NCI-H82 (cell line): ENCODE results near the gene VAT1L.
A peak's percentile ranks its signal among the peaks of the same experiment; 100 is the strongest.

Experiments used
- DNase-seq: peaks from one replicate; lab custom pipeline; 2025; lab: John Stamatoyannopoulos, UW

VAT1L gene, protein sequence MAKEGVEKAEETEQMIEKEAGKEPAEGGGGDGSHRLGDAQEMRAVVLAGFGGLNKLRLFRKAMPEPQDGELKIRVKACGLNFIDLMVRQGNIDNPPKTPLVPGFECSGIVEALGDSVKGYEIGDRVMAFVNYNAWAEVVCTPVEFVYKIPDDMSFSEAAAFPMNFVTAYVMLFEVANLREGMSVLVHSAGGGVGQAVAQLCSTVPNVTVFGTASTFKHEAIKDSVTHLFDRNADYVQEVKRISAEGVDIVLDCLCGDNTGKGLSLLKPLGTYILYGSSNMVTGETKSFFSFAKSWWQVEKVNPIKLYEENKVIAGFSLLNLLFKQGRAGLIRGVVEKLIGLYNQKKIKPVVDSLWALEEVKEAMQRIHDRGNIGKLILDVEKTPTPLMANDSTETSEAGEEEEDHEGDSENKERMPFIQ

GRCh38 chr16:77788181-77789084 is at the start of gene VAT1L:
TSS of gene VAT1L (plus strand) at chr16:77788564. CDS start at chr16:77788683, 119 bp downstream.
- DNase-seq, result peak; percentile 79

DNA sequence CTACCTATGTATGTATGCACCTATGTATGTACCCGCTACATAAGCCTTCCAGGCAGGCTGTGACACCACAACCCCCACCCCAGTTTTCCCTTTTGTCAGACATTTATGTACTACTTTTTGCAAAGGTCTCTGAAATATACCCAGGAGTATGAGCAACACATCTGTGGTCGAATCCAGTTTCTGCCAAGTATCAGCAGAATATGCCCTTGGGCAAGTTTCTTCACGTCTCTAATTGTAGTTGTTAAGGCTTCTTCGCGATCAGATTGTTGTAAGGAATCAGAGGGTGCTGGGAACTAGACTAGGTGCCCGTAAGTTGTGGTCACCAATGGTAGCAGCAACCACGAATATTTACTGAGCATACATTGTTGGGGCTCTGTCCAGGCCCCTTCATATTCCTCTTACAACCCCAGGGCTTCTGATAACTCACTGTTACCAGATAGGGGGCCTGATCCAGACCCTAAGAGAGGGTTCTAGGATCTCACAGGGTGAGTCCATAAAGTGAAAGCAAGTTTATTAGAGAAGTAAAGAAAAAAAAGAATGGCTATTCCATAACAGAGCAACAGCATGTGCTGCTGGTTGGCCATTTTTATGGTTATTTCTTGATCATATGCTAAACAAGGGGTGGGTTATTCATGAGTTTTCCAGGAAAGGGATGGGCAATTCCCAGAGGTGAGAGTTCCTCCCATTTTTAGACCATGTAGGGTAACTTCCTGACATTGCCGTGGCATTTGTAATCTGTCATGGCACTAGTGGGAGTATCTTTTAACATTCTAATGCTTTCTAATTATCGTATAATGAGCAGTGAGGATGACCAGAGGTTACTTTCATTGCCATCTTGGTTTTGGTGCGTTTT is 49.4 kb upstream of the VAT1L start:
- DNase-seq, result no peak

DNA sequence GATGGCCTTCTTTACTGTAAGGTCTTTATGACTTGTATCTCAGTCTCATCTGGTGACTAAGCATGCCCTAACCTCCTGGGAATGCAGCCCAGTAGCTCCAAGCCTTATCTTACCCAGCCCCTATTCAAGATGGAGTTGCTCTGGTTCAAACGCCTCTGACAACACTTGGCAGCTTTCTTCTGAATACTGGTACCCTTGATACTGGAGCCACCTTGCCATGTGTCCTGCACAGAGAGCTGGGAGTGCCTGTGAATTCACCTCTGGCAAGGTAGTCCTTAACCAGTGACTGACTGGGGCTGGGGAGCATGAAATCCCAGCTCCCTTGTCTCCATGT is 48.8 kb upstream of the VAT1L start:
- no peak for DNase-seq

DNA sequence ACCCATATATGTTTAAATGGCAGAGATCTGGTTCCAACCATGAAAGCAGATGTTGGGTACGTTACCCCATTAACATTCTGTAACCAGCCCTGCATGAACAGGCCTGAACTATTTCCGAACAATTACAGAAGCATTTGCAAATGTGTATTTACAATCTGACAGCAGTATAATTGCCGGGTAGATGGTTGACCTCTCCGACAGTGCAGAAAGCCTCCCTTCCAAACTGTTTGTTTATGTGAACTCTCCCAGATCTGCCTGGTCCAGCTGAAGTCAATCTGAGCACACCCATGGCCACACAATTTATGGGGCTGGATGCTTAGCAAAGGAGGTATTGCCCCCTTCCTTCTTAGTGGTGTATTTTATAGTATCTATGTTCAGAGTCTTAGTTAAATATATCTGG is 44.2 kb upstream of the VAT1L start:
- no peak for DNase-seq

GRCh38 chr16:77745972-77746371 is 42.4 kb upstream of the VAT1L start:
- no peak for DNase-seq

DNA sequence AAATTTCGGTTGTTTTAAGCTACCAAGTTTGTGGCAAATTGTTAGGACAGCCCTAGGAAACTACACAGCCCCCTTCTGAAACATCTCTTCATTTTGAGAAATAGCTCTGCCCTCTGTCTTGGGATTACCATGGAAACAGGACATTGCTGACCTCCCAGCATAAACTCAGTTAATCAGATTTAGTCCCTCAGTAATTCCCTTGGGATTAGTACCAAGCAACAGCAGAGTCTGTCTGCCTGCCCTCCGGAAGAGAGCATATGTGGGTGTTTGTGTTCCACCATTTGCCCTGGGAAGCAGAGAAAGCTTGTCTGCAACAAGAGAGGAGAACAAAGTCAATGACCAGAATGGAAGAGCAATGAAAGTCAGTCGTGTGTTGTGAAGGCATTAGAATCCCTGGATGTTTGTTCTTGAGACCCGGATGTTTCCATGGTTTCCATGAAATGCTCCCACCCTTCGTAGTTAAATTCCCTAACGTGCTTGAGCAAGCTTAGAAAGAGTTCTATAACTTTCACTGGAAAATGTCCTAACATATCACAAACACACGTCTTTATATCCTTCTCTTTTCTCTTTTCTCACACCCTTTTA is 39.9 kb upstream of the VAT1L start:
- DNase-seq, result peak; percentile 92

- DNase-seq, result peak; percentile 44
Measured at GRCh38 chr16:77749415-77749814, 38.9 kb upstream of the VAT1L start.

DNA sequence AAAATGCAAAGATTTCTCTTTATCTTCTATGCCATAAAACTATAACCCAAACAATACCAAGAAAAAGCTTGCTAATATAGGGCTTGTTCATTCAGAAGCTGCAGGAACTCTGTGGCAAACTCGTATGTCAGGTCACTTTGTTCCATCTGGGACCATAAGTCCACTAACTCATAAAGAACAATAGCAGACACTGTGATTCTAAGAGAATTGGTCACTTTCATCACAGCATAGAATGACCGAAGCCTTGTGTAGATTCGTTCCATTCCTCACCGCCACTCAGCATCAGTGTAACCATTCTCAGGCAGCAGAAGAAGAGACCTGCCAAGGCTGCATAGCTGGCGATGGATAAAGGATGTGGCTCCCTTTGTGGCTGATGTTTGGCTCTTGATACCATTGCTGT is 30.3 kb upstream of the VAT1L start:
- no peak for DNase-seq

GRCh38 chr16:77758508-77758907 is 29.9 kb upstream of the VAT1L start:
- DNase-seq, result no peak

DNA sequence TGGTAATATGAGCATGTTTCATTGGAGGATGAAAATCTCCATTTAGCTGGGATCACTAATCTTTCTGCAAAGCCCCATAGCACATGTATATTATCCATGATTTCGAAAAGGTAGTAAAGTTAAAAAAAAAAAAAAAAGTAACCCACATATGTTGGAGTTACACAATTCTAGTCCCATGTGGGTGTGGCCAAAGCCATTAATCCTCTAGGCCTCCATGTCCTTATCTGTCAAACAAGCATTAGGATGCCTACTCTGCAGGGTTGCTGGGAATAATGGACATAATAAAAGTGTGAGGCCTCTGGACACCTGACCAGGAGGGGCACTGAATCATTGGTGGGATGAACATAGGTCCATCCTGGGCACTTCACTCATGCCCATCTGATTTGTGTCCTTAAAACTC is 29.2 kb upstream of the VAT1L start:
- DNase-seq, result peak; percentile 8

GRCh38 chr16:77759821-77760220 is 28.5 kb upstream of the VAT1L start:
- DNase-seq, result peak; percentile 31

DNA sequence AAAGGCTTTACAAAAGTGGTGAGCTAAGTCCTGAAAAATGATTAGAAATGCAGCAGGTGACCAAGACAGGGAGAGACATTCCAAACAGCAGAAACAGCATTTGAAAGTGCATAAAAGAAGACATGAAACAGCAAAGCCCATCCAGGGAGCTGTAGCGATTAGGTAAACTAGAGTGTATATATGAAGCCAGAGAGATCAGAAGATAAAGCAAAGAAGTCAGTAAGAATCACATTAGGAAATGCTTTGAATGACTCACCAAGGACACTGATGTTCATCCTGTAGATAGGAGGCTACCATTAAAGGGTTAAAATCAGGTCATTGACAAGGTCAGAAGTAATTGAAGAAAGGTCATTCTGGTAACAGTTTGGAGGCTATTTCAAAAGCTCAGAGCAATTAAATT is 27.6 kb upstream of the VAT1L start:
- peak; percentile 41 for DNase-seq

DNA sequence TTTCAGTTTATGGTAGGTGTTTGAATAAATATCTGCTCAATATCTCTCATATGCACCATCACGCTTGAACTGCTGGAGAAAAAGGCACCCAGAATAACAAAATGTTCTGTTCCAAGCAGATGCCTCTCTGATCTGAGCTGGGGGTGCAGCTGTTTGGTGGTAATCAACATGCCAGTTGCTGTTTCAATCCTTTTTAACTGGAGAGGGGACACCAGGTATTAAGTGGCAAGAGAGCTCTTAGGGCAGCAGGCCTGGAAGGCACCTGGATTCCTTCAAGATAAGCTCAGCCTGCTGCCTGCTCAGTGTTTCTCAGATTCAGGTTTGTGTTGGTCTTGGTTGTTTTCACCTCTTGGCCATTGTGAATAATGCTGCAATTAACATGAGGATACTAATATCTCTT is 27.2 kb upstream of the VAT1L start:
- DNase-seq, result peak; percentile 79

DNA sequence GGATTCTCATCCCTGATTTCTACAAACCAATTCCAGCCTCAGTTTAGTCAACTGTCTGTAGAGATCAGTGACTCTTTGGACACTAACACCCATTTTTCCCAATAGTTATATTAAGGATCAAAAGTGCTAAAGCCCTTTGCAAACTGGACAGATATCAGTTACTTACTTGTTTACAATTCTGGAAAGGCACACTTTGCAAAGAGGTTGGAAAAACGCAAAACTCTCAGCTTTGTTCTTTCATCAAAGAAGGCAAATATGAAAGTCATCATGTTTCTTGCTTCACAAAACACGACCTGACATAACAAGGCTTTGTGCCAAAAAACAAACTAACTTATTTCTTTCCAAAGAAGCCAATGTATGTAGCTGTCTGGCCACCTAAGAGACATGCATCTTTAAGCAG is 26.1 kb upstream of the VAT1L start:
- no peak for DNase-seq

DNA sequence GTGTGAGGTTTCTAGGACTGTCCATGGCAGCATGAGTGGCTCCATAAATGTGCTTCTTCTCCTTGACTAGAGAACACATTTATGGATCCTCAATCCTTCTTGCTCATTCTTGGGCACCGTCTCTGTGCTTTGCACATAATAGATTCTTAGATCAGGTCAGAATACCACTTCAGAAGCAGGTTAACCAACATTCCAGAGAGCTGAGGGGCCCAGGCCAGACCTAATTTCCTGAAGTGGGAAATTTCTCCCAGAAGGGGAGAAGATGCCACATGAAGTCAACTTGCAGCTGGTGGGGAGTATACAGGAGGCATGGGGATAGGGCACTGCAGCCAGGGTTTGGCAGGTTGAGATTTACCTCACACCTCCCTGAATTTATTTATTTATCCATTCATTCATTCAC is 24.4 kb upstream of the VAT1L start:
- DNase-seq, result no peak

- DNase-seq, result no peak
Measured at GRCh38 chr16:77767211-77767610, 21.2 kb upstream of the VAT1L start.

DNA sequence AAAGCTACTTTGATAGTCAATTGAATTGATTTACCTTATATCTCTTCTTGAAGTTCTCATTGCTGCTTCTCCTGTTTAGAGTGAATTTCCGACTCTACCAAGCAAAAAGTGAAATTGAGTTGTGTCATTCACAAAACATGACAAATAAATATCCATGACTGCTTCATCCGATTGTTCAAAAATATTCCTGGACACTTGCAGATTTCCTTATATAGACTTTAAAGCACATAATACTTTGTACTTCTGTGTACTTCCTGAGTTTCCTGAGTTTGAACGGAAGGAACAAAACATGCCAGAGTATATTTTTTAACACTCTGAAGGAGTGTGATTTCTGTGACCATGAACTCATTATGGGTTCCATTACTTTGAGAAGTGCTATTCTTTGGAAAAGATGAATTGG is 20.5 kb upstream of the VAT1L start:
- DNase-seq, result no peak

DNA sequence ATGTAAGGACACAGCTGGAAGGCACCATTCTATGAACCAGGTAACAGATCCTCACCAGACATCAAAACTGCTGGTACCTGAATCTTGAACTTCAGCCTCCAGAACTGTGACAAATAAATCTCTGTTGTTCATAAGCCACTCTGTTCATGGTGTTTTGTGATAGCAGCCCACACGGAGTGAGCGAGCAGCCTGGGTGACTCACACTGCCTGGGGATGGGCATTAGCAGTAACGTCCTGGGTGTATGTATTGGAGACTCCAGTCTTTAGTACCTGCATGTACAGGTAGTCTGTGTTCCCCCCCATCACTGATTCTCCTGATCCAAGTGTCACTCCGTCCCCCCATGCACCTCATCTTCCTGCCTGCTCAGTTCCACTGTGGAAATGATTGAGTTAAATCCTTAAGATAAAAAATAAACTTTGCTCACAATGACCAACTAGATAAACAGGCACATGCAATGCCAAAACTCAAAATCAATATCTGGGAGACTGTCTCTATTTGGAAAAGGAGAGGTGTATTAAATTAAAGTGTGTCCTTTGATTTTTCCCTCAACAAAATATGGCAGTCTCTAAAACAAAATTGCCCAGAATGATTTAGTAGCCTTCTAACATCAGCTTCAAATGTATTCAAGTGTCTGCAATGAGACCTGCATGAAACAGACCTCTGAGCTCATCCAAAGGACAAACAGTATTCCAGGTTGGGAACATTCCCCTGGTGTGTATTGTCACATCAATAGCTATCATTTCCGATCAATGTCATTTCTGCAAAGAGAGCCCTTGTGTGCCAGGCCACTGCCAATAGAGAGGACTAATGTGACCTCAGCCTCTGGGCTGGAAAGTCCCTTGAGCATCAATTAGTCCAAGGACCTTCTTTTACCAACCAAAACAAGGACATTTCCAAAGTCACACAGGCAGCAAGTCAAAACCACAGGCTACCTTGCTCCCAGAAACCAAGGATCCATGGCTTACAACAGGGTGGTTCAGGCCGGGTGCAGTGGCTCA is 12.2 kb upstream of the VAT1L start:
- DNase-seq, result no peak

DNA sequence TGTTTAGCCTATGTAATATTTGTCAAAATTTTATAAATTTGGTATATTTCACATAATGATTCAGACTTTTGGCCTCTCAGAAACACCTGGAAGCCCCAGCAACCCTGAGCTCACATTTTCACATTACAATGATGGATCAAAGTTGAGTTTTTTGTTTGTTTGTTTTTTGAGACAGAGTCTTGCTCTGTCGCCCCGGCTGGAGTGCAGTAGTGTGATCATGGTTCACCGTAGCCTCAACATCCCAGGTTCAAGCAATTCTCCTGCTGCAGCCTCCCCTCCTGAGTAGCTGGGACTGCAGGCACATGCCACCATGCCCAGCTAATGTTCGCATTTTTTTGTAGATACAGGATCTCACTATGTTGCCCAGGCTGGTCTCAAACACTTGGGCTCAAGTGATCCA is 10.6 kb upstream of the VAT1L start:
- no peak for DNase-seq

DNA sequence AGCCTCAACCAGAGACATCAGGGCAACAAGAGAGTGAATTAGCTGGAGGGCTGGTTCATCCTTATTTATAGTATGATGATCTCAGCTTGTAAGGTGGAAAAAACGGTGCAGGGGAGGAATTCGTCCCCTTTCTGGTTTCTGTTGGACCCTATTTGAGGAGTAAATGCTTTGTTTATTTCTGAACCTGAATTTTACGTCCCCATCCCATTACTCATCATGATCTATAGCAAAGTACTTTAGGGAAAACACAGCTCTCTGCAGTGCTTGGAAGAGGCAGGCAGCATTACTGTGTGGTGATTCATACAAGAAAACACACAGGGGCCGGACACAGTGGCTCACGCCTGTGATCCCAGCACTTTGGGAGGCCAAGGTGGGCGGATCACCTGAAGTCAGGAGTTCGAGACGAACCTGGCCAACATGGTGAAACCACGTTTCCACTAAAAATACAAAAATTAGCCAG is 8.0 kb upstream of the VAT1L start:
- no peak for DNase-seq

- no peak for DNase-seq
Measured at GRCh38 chr16:77781091-77781490, 7.3 kb upstream of the VAT1L start.
